KOPT-K1 (cell line): ENCODE measurements around the gene SLC38A5.
A peak's percentile ranks its signal among the peaks of the same experiment; 100 is the strongest.
"Not testable (repeated sequence)": the region's sequence is repeated elsewhere in the genome, so short reads cannot be mapped to it uniquely, and the experiment has no call there.

ENCODE experiments used
- H3K27ac ChIP-seq: fragments of 200-600 bp; sonication (generic); 2 replicates; pipeline ENCODE4 v1.5.1; 2016; ENCODE audit warnings: antibody characterized with exemption, mild to moderate bottlenecking, low read depth, low read length; ENCODE audit not compliant: poor library complexity, severe bottlenecking
- H3K36me3 ChIP-seq: fragments of 200-600 bp; sonication (generic); 2 replicates; pipeline ENCODE4 v1.5.1; 2017; ENCODE audit warnings: antibody characterized with exemption, mild to moderate bottlenecking, low read length, moderate library complexity; ENCODE audit not compliant: insufficient read depth
- H3K9me3 ChIP-seq: fragments of 200-600 bp; sonication (generic); 2 replicates; pipeline ENCODE4 v1.5.1; 2017; ENCODE audit warnings: antibody characterized with exemption, low read length, mild to moderate bottlenecking; ENCODE audit not compliant: insufficient read depth, poor library complexity, severe bottlenecking

The SLC38A5 gene

DNA sequence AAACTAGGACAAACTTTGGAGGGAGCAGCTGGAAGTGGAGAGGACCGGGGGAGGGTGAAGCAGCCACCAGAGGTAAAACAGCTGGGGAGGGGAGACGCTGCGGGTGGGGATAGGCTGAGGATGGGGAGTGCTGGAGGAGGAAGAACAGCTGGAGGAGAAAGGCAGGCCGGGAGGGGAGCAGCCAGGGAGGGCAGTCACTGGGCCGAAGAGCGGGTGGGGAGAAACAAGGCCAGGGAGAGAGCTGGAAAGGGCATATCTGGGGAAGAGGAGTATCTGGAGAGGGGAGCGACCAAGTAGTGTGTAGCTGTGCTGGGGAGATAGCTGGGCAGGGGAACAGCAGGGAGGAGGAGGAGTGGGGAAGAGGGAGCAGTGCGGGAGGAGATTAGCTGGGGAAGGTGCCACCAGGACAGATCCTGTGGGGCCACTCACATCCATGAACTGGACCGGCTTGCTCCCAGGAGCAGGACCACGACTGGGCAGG is 2.7 kb downstream of the SLC38A5 start:
- H3K36me3 ChIP-seq: peaks cover 11% of the 10 kb centered on the region; the same call in 1 of the 2 replicates
- H3K9me3 ChIP-seq: no peaks in the 10 kb centered on the region
- peak overlapping the region; percentile 81 for H3K27ac ChIP-seq

DNA sequence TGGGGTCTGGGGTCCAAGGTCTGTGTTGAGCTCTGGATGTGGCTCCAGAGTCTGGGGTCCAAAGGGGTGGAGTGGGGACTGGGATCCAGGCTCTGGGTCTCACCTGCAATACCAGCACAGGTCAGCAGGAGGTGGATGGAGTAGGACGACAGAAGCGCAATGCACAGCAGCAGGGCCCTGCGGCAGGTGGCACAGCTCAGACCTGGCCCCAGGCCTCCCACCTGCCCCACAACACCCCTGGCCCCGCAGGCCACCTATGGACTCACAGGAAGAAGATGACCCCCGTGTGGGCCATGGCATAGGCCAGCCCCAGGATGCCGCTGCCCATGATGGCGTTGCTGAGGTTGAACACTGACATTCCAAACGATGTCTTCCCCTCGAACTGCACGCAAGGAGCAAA is 3.4 kb downstream of the SLC38A5 start:
- no peak overlapping the region for H3K27ac ChIP-seq

DNA sequence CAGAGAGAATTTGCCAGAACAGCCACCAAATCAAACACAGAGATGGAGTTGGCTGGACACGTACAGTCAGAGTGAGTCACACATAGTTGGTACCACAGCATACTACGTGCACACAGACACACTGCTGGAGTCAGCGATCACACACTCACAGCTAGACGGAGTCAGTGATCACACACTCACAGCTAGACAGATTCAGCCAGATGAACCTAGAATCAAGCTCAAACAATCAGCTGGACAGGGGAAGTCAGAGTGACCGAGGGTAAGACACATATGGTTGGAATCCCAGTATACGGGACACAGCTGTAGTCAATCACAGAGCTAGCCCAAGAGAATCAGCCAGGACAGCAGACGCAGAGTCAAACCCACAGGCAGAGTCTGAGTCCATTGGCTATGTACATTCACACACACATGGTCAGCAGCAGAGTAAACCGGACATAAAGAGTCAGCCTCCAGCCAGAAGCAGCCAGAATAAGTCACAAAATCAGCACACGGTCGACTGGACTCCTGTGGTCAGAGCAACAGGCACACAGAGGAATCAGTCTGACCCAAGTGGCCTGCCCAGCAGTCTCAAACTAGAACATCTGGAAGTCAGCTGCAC is 4.6 kb downstream of the SLC38A5 start:
- Histone ChIP-seq H3K36me3 (peaks cover 29% of the 10 kb centered on the region), H3K9me3 (no peaks in the 10 kb centered on the region), H3K27ac (no peak overlapping the region)

More for the DNA sequence above, 3.4 kb downstream of the SLC38A5 start:
- peaks cover 16% of the 10 kb centered on the region; the same call in 1 of the 2 replicates for H3K36me3 ChIP-seq
- H3K9me3 ChIP-seq: no peaks in the 10 kb centered on the region

DNA sequence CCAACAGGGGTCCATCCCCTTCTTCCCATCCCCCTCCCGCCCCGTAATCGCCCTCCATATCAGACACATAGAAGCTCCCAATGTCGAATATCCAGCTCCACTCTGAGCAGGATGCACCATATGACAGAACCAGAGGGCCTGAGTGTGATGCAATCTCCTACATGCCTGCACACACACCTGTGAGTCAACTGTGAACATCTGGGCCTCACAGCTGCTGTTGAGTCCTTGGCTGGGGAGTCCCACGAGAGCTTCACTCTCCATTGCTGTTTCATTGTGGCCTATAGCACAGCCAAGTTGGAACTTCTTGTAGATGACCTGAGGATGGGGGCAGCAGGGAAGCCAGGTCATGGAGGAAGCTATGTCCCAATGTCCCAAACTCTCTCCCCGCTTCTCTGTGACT is 8.2 kb downstream of the SLC38A5 start:
- peaks cover 43% of the 10 kb centered on the region for H3K36me3 ChIP-seq
- H3K9me3 ChIP-seq: no peaks in the 10 kb centered on the region
- no peak overlapping the region for H3K27ac ChIP-seq

DNA sequence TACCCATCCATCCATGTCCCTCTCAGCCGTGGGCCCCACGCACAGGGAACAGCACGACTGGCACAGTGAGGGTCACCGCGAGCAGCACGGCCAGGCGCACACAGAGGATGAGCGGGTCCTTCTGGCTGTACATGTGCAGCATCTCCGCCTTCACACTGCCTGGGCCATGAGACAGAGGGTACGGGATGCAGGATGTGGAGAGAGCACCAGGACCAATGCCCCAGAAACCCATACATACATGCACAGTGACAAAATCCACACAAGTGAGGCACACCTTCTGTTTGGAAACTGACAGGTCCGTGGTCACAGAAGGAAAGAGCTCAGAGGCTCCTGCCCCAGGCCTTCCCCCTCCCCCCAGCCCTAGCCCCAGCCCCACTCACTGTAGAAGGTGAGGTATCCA is 9.5 kb downstream of the SLC38A5 start:
- Histone ChIP-seq H3K27ac (no peak overlapping the region), H3K36me3 (peaks cover 40% of the 10 kb centered on the region), H3K9me3 (no peaks in the 10 kb centered on the region)

DNA sequence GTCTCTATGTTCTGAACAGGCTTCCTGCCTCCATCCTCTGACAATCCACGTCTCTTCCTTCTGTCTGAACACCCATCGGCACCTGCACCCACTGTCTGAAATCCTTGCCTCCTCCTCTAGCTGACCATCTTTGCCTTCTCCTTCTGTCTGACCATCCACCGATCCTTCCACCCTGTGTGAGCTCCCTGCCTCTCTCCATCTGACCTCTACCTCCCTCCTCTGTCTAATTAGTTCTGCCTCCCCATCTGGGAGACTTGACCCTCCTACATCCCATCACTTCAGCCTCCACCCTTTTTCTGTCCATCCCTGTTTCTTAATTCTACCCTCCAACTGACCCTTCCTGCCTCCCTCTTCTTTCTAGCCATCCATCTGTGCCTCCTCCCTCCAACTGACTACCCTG is 10.0 kb downstream of the SLC38A5 start:
- Histone ChIP-seq H3K9me3 (no peaks in the 10 kb centered on the region), H3K36me3 (peaks cover 40% of the 10 kb centered on the region)

DNA sequence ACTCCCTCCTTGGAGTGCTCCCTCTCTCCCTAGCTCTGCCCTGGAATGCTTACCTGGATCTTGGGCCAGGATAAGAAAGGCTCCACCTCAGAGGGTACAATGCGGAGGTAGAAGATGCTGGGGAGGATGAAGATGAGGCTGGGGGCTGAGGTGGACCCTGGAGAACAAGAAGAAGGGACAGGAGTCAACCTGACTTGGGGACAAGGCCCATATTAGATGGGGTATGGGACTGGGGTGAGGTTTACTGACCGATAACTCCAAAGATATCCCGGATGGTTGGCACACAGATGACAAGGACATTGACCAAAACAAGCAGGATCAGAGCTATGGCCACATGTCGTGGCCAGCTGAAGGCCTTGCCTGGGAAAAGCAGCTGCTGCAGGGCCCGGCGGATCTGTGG is 10.6 kb downstream of the SLC38A5 start:
- H3K27ac ChIP-seq: no peak overlapping the region
- H3K9me3 ChIP-seq: no peaks in the 10 kb centered on the region
- peaks cover 40% of the 10 kb centered on the region for H3K36me3 ChIP-seq

More for the DNA sequence above, 10.0 kb downstream of the SLC38A5 start:
- H3K27ac ChIP-seq: no peak overlapping the region

DNA sequence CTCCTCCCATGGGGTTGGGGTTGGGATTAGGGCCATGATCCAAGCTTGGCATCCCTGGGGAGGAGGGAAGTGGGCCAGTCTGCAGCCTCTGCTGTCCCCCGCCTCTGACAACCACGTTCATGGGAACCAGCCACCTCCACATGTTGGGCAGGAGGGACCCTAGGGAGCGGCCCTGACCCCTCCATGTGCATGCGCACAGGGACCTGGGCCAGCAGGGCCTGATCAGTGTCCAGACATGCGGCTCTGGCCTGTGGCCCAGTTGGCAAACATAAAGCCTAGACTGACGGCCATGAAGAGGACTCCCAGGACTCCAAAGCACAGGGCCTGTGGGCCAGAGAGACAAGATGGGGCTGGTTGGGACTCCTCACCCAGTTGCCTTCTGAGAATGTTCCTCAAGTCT is 11.3 kb downstream of the SLC38A5 start:
- peaks cover 40% of the 10 kb centered on the region for H3K36me3 ChIP-seq
- no peaks in the 10 kb centered on the region for H3K9me3 ChIP-seq
- H3K27ac ChIP-seq: no peak overlapping the region

DNA sequence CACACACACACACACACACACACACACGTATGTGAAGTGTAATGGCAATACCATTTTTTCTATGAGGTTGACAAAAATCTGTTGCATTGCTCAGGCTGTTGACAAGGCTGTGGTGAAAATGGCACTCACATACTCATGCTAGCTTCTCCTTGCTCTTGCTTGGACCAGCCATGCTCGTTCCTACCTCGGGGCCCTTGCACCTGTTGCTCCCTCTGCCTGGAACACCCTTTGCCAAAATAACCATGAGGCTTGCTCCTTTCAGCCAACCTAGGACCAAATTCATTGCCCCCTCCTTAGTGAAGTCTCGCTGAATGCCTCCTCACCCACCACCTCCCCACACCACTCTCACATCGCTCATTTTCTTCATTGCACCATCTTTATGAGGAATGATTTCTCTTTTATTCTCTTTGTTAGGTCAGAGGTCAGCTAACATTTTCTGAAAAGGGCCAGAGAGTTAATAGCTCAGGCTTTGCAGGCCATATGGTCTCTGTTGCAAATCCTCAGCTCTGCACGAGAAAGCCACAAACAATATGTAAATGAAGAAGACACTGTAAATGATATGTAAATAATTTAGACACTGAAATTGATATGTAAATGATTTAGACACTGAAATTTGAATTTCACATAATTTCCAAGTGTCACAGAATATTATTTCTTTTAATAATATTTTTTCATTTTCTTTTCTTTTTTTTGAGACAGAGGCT is 13.3 kb downstream of the SLC38A5 start:
- H3K9me3 ChIP-seq: no peaks in the 10 kb centered on the region

DNA sequence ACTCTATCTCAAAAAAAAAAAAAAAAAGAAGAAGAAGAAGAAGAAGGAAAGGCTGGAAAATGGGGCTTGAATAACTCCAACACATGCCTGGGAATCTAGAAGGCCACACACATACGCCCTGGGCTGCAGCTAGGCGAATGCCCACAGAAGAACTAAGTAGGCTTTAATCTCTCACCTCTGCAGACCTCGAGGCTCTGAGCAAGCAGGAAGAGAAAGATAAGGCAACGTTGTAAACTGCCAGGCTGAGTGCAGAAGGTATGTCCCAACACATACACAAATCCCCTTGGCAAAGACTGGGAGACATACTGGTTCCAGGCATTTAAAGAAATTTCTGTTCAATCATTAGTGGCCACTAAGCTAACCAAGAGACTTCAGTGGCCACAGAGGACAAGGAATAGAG is 18.4 kb downstream of the SLC38A5 start:
- Histone ChIP-seq H3K36me3 (no peaks in the 10 kb centered on the region), H3K27ac (no peak overlapping the region), H3K9me3 (no peaks in the 10 kb centered on the region)

More for the DNA sequence above, 13.3 kb downstream of the SLC38A5 start:
- peaks cover 31% of the 10 kb centered on the region for H3K36me3 ChIP-seq
- no peak overlapping the region for H3K27ac ChIP-seq

DNA sequence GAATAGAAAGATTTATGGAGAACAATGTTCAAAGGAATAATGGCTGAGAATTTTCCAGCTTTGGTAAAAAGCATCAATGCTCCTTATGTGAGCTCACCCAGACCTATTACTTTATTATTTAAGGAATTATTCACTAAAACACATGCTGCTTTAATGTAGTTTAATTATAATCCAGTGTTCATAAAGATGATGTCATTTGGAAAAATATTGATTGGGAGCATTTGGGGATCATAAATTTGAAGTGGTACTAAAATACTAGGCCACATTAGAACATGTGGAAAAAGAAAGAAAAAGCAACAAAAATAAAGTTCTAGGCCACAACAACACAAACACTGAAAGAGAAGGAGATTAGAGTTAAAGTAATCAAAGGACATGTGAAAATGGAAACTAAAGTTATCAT is 20.0 kb downstream of the SLC38A5 start:
- Histone ChIP-seq H3K9me3 (no peaks in the 10 kb centered on the region), H3K36me3 (no peaks in the 10 kb centered on the region), H3K27ac (no peak overlapping the region)

DNA sequence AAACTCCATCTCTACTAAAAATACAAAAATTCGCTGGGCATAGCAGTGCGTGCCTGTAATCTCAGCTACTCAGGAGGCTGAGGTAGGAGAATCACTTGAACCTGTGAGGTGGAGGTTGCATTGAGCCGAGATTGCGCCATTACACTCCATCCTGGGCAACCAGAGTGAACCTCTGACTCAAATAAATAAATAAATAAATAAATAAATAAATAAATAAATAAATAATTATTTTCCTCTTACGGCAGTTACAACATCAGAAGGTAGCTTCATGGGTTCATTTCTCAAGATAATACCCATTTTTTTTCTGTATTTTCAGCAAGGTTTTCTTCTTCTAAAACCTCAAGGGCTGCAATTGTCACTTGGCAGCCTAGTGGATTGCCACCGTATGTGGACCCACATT is 22.9 kb downstream of the SLC38A5 start:
- H3K9me3 ChIP-seq, H3K27ac ChIP-seq, H3K36me3 ChIP-seq: not testable (repeated sequence)

DNA sequence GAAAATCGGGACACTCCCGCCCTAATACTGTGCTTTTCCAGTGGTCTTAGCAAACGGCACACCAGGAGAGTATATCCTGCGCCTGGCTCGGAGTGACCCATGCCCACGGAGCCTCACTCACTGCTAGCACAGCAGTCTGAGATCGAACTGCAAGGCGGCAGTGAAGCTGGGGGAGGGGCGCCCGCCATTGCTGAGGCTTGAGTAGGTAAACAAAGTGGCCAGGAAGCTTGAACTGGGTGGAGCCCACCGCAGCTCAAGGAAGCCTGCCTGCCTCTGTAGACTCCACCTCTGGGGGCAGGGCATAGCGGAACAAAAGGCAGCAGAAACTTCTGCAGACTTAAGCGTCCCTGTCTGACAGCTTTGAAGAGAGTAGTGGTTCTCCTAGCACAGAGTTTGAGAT is 36.3 kb downstream of the SLC38A5 start:
- H3K27ac ChIP-seq, H3K9me3 ChIP-seq, H3K36me3 ChIP-seq: not testable (repeated sequence)

DNA sequence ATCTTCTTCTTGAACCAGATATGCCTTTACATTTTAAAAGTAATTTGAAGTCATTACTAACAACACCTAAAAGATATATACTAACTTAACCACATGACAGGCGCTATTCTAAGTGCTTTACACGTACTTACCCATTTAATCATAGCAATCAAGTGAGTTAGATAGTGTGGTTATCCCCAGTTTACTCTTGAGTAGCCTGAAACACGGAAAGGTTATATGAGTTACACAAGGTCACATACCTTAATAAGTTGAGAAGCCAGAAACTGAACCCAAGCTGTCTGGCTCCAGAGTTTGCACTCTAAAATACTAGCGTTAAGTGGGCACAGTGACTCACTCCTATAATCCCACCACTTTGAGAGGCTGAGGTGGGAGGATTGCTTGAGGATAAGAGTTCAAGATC is 39.9 kb downstream of the SLC38A5 start:
- not testable (repeated sequence) for H3K9me3 ChIP-seq, H3K27ac ChIP-seq, H3K36me3 ChIP-seq

DNA sequence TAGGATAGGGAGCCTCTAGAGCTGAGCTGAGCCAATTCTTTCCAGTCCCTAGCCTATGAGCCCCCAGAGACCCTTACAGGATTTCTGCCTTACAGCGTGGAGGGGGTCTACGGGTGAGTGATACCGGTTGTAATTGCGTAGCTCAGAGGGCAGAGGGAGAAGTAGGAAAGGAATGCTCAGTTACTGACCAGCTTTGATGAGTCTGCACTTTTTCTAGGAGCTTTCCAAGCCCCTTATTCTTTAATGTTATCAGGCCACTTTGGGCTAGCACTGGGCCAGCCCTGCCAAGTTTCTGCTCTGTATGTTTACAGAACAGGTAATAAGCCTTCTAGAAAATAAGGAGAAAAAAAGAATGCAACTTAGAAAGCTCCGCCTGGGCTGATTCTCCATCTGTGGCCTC is 40.5 kb downstream of the SLC38A5 start:
- H3K9me3 ChIP-seq, H3K36me3 ChIP-seq, H3K27ac ChIP-seq: not testable (repeated sequence)
